ENCODE measurements around the gene MT1H.

GRCh38 chr16:56632156-56632847 lies 37.3 kb upstream of the MT1H start, which contains the start of gene MT1M:
- no peak for TF ChIP-seq CTCF (IDR thresholded peaks at IDR 0.05)
- TF ChIP-seq POLR2A (IDR thresholded peaks at IDR 0.05) = no peak
- TF ChIP-seq POLR2AphosphoS5 (IDR thresholded peaks at IDR 0.05) = peak in 2 of 3 donors; percentile 72 to 85
- peak; percentile 88 for TF ChIP-seq EP300 (IDR thresholded peaks at IDR 0.05)
